Tibial nerve (tissue), 4 donors: Measurements from ENCODE around the gene CYP2A13. TPM values are rescaled to one million over a fixed set of nuclear protein-coding genes. Genes with fewer than 3 reads are reported as not detected.
"Not testable (repeated sequence)": the region's sequence is repeated elsewhere in the genome, so short reads cannot be mapped to it uniquely, and the experiment has no call there.

Experiments
- DNase-seq, 2 donors: peaks; one replicate each; pipeline ENCODE4 v3.0.0-alpha.2; 2019; ENCODE audit warnings: low spot score in 2 of 2
- H3K27ac ChIP-seq, 4 donors: fragments of 200-600 bp; sonication (generic) in 3 of 4; one replicate each; pipeline ENCODE4 v1.5.1; 2017 to 2019; ENCODE audit warnings: mild to moderate bottlenecking in 1 of 4
- H3K27me3 ChIP-seq, 2 donors: fragments of 200-600 bp; sonication (generic) in 1 of 2; one replicate each; pipeline versions ENCODE4 v1.5.1 to v1.6.0; 2017 to 2019
- H3K36me3 ChIP-seq, 3 donors: fragments of 200-600 bp; sonication (generic); one replicate each; pipeline ENCODE4 v1.5.1; 2018 to 2019
- H3K4me1 ChIP-seq, 4 donors: fragments of 200-600 bp; sonication (generic) in 3 of 4; one replicate each; pipeline ENCODE4 v1.5.1; 2017 to 2019
- H3K4me3 ChIP-seq, 4 donors: fragments of 200-600 bp; sonication (generic) in 3 of 4; one replicate each; pipeline ENCODE4 v1.5.1; 2017 to 2019; ENCODE audit warnings: mild to moderate bottlenecking in 1 of 4, moderate library complexity in 1 of 4
- H3K9me3 ChIP-seq, 4 donors: fragments of 200-600 bp; sonication (generic) in 3 of 4; one replicate each; pipeline ENCODE4 v1.5.1; 2017 to 2019
- CTCF ChIP-seq, 5 experiments: fragments of 200-600 bp in 3 of 5; fragments of 450-650 bp in 2 of 5; sonication (generic) in 3 of 5; IDR thresholded peaks; one replicate each; pipeline ENCODE4 v1.5.1; 2016 to 2019; ENCODE audit warnings: antibody characterized with exemption in 5 of 5, mild to moderate bottlenecking in 3 of 5, moderate library complexity in 2 of 5
- EP300 ChIP-seq, 2 donors: sonication (generic); formaldehyde crosslinking; IDR thresholded peaks; one replicate each; pipeline ENCODE4 v1.6.1; 2017; ENCODE audit warnings: antibody characterized with exemption in 2 of 2, mild to moderate bottlenecking in 1 of 2
- POLR2A ChIP-seq, 2 donors: fragments of 450-650 bp; IDR thresholded peaks; one replicate each; pipeline ENCODE4 v1.6.1; 2017; ENCODE audit warnings: antibody characterized with exemption in 2 of 2, mild to moderate bottlenecking in 2 of 2, moderate library complexity in 2 of 2
- WGBS, 2 donors: methylation state at CpG; one replicate each; pipeline ENCODE4 v1.1.5; 2018; 5-methylcytosine and 5-hydroxymethylcytosine counted together
- total RNA-seq, 4 donors: library from RNA; depleted of rRNA; stranded (reverse); fragments of >200 nt; gene quantifications; one replicate each; pipeline ENCODE4 v1.1.0, GENCODE V29; 2016

Gene CYP2A13
- total RNA-seq, 4 donors from 2014 or later, result not detected

GRCh38 chr19:41111296-41111695 is 23.0 kb downstream of the CYP2A13 start:
- H3K36me3 ChIP-seq, result no peaks in the 10 kb centered on the region
- no peaks in the 10 kb centered on the region for H3K9me3 ChIP-seq
- H3K27me3 ChIP-seq, result peaks cover 0 to 3% of the 10 kb centered on the region in 2 donors
- WGBS, 2 donors, result 83 to 84% methylated on average over 9 of the region's 9 CpGs
- H3K27ac ChIP-seq, result no peak overlapping the region
- H3K4me1 ChIP-seq, result no peaks in the 10 kb centered on the region
- DNase-seq, result no peak
- no peak overlapping the region for H3K4me3 ChIP-seq
- TF ChIP-seq CTCF (IDR thresholded peaks at IDR 0.05) (no peak), EP300 (IDR thresholded peaks at IDR 0.05) (no peak), POLR2A (IDR thresholded peaks at IDR 0.05) (no peak)

- no peak for DNase-seq
- Histone ChIP-seq H3K4me3 (no peak overlapping the region), H3K27ac (no peak overlapping the region), H3K27me3 (peaks cover 0 to 3% of the 10 kb centered on the region in 2 donors), H3K4me1 (no peaks in the 10 kb centered on the region), H3K9me3 (no peaks in the 10 kb centered on the region), H3K36me3 (no peaks in the 10 kb centered on the region)
- TF ChIP-seq POLR2A (IDR thresholded peaks at IDR 0.05), result no peak
- 83 to 90% methylated on average over 5 of the region's 5 CpGs for WGBS, 2 donors
These were observed 23.6 kb downstream of the CYP2A13 start for GRCh38 chr19:41111750-41112295.

- Histone ChIP-seq H3K9me3 (no peaks in the 10 kb centered on the region), H3K27ac (no peak overlapping the region), H3K36me3 (no peaks in the 10 kb centered on the region), H3K4me1 (no peaks in the 10 kb centered on the region), H3K27me3 (peaks cover 0 to 3% of the 10 kb centered on the region in 2 donors), H3K4me3 (no peak overlapping the region)
- TF ChIP-seq CTCF (IDR thresholded peaks at IDR 0.05) (no peak), EP300 (IDR thresholded peaks at IDR 0.05) (no peak), POLR2A (IDR thresholded peaks at IDR 0.05) (no peak)
- 88 to 89% methylated on average over 6 to 7 of the region's 7 CpGs for WGBS, 2 donors
- no peak for DNase-seq
These were observed 24.6 kb downstream of the CYP2A13 start for GRCh38 chr19:41112728-41113290.

GRCh38 chr19:41114132-41114531 is 25.9 kb downstream of the CYP2A13 start, which contains the start of gene CYP2F1:
CYP2F1 (plus strand) TSS chr19:41114432; CDS start chr19:41116189, 1,757 bp downstream.
- no peaks in the 10 kb centered on the region for H3K4me1 ChIP-seq
- DNase-seq, result no peak
- no peaks in the 10 kb centered on the region for H3K36me3 ChIP-seq
- H3K9me3 ChIP-seq, result no peaks in the 10 kb centered on the region
- WGBS, 2 donors, result 67 to 76% methylated on average over 7 of the region's 7 CpGs
- H3K27me3 ChIP-seq, result peaks cover 0 to 3% of the 10 kb centered on the region in 2 donors
- TF ChIP-seq POLR2A (IDR thresholded peaks at IDR 0.05) (no peak), CTCF (IDR thresholded peaks at IDR 0.05) (no peak), EP300 (IDR thresholded peaks at IDR 0.05) (no peak)
- H3K4me3 ChIP-seq, result no peak within 1 kb of the TSS
- no peak within 1 kb of the TSS for H3K27ac ChIP-seq

- H3K4me1 ChIP-seq, result no peaks in the 10 kb centered on the region
- H3K36me3 ChIP-seq, result no peaks in the 10 kb centered on the region
- H3K27ac ChIP-seq, result no peak overlapping the region
- H3K27me3 ChIP-seq, result peaks cover 0 to 3% of the 10 kb centered on the region in 2 donors
- no peaks in the 10 kb centered on the region for H3K9me3 ChIP-seq
- 88 to 90% methylated on average over 8 of the region's 8 CpGs for WGBS, 2 donors
- H3K4me3 ChIP-seq, result no peak overlapping the region
- DNase-seq, result no peak
- TF ChIP-seq POLR2A (IDR thresholded peaks at IDR 0.05), result no peak
- TF ChIP-seq EP300 (IDR thresholded peaks at IDR 0.05), result no peak
- TF ChIP-seq CTCF (IDR thresholded peaks at IDR 0.05), result no peak
These were observed 28.0 kb downstream of the CYP2A13 start for GRCh38 chr19:41116261-41116660.

GRCh38 chr19:41120929-41121911 is 33.0 kb downstream of the CYP2A13 start:
- DNase-seq, H3K9me3 ChIP-seq, H3K4me1 ChIP-seq, H3K36me3 ChIP-seq, H3K4me3 ChIP-seq, H3K27me3 ChIP-seq, H3K27ac ChIP-seq: not testable (repeated sequence)
- WGBS, 2 donors, result 82 to 87% methylated on average over 33 to 36 of the region's 41 CpGs

GRCh38 chr19:41122846-41123245 is 34.6 kb downstream of the CYP2A13 start:
- H3K4me3 ChIP-seq, DNase-seq, H3K9me3 ChIP-seq, H3K27ac ChIP-seq, H3K36me3 ChIP-seq, H3K4me1 ChIP-seq, H3K27me3 ChIP-seq: not testable (repeated sequence)
- 90 to 93% methylated on average over 13 of the region's 13 CpGs for WGBS, 2 donors
